Stomach smooth muscle (tissue), 2 donors: ENCODE data around the gene DEAF1.

Experiments
- H3K27ac ChIP-seq: one replicate; pipeline ENCODE4 v1.7.0; 2013; ENCODE audit warnings: mild to moderate bottlenecking, low read length, inconsistent platforms
- H3K27me3 ChIP-seq, 2 donors: one replicate each; pipeline ENCODE4 v1.7.0; 2013; ENCODE audit warnings: low read length in 2 of 2; ENCODE audit not compliant: insufficient read depth in 2 of 2, control insufficient read depth in 1 of 2
- H3K36me3 ChIP-seq, 2 donors: one replicate each; pipeline ENCODE4 v1.7.0; 2013; ENCODE audit warnings: low read length in 2 of 2; ENCODE audit not compliant: control insufficient read depth in 2 of 2, insufficient read depth in 2 of 2
- H3K4me1 ChIP-seq: one replicate; pipeline ENCODE4 v1.7.0; 2013; ENCODE audit warnings: low read length; ENCODE audit not compliant: control insufficient read depth, insufficient read depth
- H3K4me3 ChIP-seq, 2 donors: one replicate each; pipeline ENCODE4 v1.7.0; 2013; ENCODE audit warnings: low read length in 2 of 2
- H3K9ac ChIP-seq, 2 donors: one replicate each; pipeline ENCODE4 v1.7.0; 2013; ENCODE audit warnings: low read length in 2 of 2, mild to moderate bottlenecking in 1 of 2
- H3K9me3 ChIP-seq, 2 donors: one replicate each; pipeline ENCODE4 v1.7.0; 2013; ENCODE audit warnings: low read length in 2 of 2; ENCODE audit not compliant: control insufficient read depth in 2 of 2
- donor health status: healthy.
- donor health status: Pancreatic carcinoma.

Gene DEAF1

DNA sequence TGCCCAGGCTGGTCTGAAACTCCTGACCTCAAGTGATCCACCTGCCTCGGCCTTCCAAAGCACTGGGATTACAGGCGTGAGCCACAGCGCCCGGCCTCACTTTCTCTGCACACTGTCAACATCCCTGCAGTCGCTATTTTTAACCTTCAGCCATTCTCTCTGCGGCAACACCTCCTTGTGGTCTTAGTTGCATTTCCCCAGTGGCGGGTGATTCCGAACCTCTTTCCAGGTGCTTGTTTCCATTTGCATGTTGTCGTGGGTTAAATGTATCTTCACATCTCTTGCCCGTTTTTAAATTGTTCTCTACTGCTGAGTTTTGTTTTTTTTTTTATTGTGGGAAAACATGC lies 65.8 kb downstream of the DEAF1 start:
- peaks cover 0 to 3% of the 10 kb centered on the region in 2 donors for H3K27me3 ChIP-seq
- H3K4me1 ChIP-seq: peaks cover 5% of the 10 kb centered on the region
- H3K9ac ChIP-seq: peak overlapping the region in 1 of 2 donors; percentile 31
- H3K9me3 ChIP-seq: no peaks in the 10 kb centered on the region
- H3K4me3 ChIP-seq: no peak overlapping the region
- H3K27ac ChIP-seq: peak overlapping the region; percentile 24
- H3K36me3 ChIP-seq: no peaks in the 10 kb centered on the region

DNA sequence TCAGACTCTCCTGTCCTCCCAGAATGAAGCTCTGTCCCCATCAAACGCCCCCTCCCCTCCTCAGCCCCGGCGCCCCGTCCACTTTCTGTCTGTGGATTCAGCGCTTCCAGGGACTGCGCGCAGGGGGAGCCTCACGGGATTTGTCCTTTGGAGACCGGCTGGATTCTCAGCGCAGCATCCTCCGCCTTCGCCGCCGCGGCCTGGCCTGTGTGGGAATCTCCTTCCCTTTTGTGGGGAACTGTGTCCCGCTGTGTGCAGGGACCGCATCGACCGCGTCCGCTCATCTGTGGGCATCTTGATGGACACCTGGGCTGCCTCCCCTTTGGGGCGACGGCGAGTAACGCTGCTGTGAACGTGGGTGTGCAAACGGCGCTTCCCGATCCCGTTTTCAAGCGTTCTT lies 67.0 kb downstream of the DEAF1 start:
- H3K9ac ChIP-seq: no peak overlapping the region
- H3K4me3 ChIP-seq: no peak overlapping the region
- H3K4me1 ChIP-seq: peaks cover 5% of the 10 kb centered on the region
- H3K36me3 ChIP-seq: no peaks in the 10 kb centered on the region
- peaks cover 0 to 3% of the 10 kb centered on the region in 2 donors for H3K27me3 ChIP-seq
- no peaks in the 10 kb centered on the region for H3K9me3 ChIP-seq
- H3K27ac ChIP-seq: peak overlapping the region; percentile 24

DNA sequence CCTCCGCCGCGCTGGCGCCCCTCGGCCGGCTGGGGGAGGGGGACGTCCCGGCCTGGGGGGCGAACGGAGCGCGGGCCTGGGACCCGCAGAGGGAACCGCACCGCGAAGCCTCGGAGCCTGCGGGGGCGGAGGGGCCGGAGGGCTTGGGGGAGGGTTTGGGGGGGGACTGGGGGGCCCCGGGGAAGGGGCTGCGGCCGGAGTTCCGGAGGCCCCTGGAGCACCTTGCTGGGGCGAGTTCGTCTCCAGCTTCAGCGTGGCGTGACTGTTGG lies 67.8 kb downstream of the DEAF1 start:
- Histone ChIP-seq H3K36me3 (no peaks in the 10 kb centered on the region), H3K27ac (no peak overlapping the region), H3K9ac (no peak overlapping the region), H3K9me3 (no peaks in the 10 kb centered on the region), H3K27me3 (peaks cover 0 to 3% of the 10 kb centered on the region in 2 donors), H3K4me3 (no peak overlapping the region), H3K4me1 (peaks cover 5% of the 10 kb centered on the region)

DNA sequence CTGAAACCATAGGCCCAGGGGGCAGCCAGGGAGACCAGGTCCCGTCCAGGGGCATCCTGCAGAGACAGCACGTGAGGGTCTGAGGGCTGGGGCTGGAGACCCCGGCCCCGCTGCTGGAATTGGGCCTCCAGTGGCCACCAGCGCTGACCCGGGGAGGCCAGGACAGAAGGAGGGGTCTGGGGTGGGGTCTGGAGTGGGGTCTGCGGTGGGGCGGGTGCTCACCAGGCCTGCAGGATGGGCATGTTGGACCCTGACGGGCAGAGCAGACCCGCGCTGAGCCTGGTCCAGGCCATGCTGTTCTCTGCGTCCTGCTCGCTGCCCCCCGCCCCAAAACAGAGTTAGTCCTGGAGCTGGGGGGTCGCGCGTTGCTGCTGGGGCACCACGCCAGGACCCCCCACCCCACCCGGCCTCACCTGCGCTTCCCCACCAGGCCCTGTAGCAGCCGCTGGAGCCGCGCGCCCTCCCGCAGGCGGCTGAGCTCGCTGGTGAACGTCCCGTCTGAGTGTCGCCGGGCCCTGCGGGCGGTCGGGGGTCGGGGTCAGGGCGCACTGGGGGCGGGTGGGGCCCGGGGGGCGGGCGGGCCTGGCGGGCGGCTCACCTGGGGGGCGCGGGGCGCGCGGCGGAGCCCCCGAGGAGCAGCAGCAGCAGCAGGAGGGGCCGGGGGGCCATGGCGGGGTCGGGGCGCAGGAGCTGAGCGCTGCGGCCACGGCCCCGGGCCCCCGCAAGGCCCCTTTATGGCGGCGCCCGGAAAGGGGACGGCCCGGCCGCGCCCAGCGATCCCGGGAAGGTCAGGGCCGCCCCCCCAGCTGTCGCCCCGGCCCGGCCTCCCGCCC lies 68.3 kb downstream of the DEAF1 start, which contains the start of gene SCT:
Gene SCT, minus strand, starts transcription at position 707 of the 833 bp plus-strand sequence. Its CDS starts 38 bp downstream, at position 669.
- no peak within 1 kb of the TSS for H3K27ac ChIP-seq
- no peak within 1 kb of the TSS for H3K4me3 ChIP-seq
- no peaks in the 10 kb centered on the region for H3K9me3 ChIP-seq
- no peak within 1 kb of the TSS for H3K9ac ChIP-seq
- H3K36me3 ChIP-seq: no peaks in the 10 kb centered on the region
- H3K27me3 ChIP-seq: peaks cover 0 to 3% of the 10 kb centered on the region in 2 donors
- H3K4me1 ChIP-seq: peaks cover 5% of the 10 kb centered on the region

DNA sequence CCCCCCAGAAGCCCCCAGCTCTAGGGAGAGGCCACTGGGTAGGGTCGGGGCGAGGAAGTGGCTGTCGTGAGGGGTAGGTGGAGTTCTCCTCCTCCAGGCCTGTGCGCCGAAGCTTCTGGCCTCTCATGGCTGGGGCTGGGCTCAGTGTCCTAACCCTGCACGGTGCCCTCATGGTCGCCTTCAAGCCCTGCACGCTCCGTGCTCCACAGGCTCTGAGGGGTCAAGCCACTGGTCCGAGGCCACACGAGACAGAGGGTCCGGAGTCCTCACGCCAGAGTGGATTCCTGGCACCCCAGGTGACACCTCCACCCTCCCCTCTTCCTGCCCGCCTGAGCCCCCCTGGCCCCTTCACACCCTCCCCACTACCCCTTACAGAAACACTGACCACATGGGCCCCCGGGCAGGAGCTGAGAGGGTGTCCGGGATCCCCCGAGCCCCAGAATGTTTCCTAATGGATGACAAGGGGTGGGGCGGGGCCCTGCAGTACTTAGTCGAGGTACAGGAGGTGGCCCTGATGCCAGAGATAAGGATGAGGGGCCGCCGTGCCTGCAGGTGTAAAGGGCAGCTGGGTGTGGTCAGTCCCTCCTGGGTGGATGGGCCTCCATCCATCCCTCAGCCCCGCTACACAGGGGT lies 69.3 kb downstream of the DEAF1 start:
- Histone ChIP-seq H3K4me3 (no peak overlapping the region), H3K27me3 (peaks cover 0 to 3% of the 10 kb centered on the region in 2 donors), H3K36me3 (no peaks in the 10 kb centered on the region), H3K4me1 (peaks cover 5% of the 10 kb centered on the region), H3K27ac (no peak overlapping the region), H3K9ac (no peak overlapping the region), H3K9me3 (no peaks in the 10 kb centered on the region)

DNA sequence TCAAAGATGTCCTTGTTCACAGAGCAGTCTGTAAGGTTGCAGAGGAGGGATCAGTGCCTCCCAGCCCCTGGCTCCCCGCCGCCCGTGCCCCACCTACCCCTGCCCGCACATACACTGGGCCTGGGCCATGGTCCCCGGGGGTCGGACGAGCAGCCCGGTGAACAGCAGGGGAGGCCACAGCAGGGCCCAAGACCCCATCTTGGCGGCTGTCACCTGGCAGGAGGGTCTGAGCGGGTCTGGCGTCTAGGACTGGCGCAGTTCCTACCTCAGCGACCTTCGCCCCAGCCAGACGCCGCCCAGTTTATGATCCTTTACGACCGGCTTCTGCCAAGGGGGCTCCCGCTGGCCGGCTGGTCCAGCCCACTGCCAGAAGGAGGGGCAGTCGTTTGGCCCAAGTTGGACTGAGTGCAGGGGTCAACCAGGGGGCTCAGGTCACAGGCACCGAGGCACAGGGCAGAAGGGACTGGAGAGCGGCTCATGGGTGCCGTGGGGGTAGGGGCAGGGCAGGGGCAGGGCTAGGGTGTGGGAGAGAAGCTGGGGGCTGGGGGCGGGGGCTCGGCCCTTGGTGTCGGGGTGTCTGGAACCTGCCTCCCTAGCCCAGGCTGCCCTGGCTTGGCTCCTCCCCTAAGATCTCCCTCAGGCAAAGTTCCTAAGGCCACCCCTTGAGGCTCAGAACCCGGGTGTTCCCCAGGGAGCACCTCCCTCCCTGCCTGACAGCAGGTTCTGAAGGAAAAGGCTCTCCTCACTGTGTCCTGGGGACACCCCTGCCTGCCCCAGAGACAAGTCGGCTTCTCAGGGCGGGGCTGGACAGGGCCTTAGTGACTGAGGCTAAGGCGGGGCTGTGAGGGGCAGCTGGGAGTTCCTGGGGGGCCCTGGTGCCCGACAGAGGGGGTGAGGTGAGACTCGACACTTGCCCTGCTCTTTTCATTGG lies 70.1 kb downstream of the DEAF1 start, which contains the start of gene CDHR5:
Gene CDHR5, minus strand, starts transcription at position 251 of the 931 bp plus-strand sequence. Its CDS starts 53 bp downstream, at position 198.
- Histone ChIP-seq H3K27me3 (peaks cover 0 to 3% of the 10 kb centered on the region in 2 donors), H3K9ac (no peak within 1 kb of the TSS), H3K36me3 (no peaks in the 10 kb centered on the region), H3K4me1 (peaks cover 5% of the 10 kb centered on the region), H3K4me3 (no peak within 1 kb of the TSS), H3K27ac (no peak within 1 kb of the TSS), H3K9me3 (no peaks in the 10 kb centered on the region)

DNA sequence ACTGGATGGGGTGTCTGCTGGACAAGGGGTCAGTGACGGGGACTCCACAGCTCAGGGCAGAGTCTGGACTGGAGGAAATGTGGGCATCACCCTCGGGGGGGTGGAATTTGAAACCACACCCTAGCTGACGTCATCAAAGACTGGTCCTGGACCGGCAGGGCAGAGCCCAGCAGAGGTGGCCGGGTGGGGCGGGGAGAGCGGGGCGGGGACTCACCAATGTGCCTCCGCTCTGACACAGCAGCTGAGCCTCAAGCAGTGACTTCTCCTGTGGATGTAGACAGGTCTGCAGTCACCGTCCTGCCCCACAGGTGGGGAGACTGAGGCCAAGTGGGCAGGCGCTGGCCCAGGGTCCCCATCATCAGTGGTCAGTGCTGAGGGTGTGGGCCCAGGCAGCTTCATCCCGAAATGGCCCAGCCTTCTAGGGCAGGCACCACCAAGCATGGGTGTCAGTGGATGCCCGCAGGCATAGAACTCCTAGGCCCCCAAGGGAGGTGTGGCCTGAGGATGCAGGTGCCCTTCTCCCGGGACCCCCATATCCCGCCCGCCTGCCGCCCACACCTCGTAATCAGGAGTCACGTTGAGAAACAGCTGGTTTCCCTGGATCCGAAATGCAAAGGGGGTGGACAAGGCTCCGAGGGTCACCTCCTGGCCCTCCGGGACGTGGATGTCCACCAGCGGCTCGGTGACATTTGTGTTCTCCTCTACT lies 70.9 kb downstream of the DEAF1 start:
- Histone ChIP-seq H3K27me3 (peaks cover 0 to 3% of the 10 kb centered on the region in 2 donors), H3K36me3 (no peaks in the 10 kb centered on the region), H3K9me3 (no peaks in the 10 kb centered on the region), H3K4me3 (no peak overlapping the region), H3K27ac (no peak overlapping the region), H3K4me1 (peaks cover 5% of the 10 kb centered on the region), H3K9ac (no peak overlapping the region)

DNA sequence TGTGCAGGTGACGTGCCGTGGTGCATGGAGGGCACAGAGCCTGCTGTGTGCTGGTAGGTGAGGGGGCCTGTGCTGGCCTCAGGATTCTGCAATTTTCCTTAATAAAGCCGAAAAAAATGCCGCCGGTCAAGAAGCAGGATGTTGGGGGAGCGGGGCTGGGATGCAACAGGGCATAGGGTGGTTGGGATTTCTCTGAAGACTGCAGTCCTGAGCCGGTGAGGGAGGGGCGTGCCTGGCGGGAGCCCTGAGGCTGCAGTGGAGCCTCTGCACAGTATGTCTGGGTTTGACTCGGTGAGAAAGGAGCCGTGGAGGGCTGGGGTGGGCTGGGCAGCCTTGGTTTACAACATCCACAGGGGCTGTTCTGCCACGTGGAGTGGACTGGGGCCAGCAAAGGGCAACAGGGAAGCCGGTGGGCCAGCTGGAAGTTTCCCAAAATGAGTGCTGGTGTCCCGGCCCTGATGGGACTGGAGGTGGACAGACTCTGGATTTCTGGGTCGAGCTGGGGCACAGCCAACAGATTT lies 71.6 kb downstream of the DEAF1 start:
- no peak overlapping the region for H3K27ac ChIP-seq
- H3K9me3 ChIP-seq: no peaks in the 10 kb centered on the region
- H3K9ac ChIP-seq: no peak overlapping the region
- no peaks in the 10 kb centered on the region for H3K36me3 ChIP-seq
- peaks cover 0 to 3% of the 10 kb centered on the region in 2 donors for H3K27me3 ChIP-seq
- H3K4me3 ChIP-seq: no peak overlapping the region
- H3K4me1 ChIP-seq: no peaks in the 10 kb centered on the region

DNA sequence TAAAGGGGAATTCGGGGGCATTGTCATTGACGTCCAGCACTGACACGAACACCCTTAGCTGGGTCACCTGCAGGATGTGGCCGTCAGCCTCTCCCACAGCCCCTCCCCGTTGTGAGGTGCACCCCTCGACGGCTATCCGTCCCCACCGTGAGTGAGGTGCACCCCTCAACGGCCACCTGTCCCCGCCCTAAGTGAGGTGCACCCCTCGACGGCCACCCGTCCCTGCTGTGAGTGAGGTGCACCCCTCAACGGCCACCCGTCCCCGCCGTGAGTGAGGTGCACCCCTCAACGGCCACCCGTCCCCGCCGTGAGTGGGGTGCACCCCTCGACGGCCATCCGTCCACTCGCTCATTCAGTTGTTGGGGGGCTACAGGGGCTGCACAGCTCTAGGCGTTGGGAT lies 73.2 kb downstream of the DEAF1 start:
- Histone ChIP-seq H3K27ac (no peak overlapping the region), H3K36me3 (no peaks in the 10 kb centered on the region), H3K9ac (no peak overlapping the region), H3K27me3 (peaks cover 0 to 3% of the 10 kb centered on the region in 2 donors), H3K9me3 (no peaks in the 10 kb centered on the region), H3K4me3 (no peak overlapping the region), H3K4me1 (no peaks in the 10 kb centered on the region)
